HG03097 (cell line): Measurements from ENCODE around the gene SEL1L2.

ENCODE experiments used
- ATAC-seq: cut with Tn5 transposase; IDR thresholded peaks from one replicate; pipeline ENCODE4 v1.9.1; 2021; ENCODE audit not compliant: unreplicated experiment, low FRiP score

SEL1L2 gene

DNA sequence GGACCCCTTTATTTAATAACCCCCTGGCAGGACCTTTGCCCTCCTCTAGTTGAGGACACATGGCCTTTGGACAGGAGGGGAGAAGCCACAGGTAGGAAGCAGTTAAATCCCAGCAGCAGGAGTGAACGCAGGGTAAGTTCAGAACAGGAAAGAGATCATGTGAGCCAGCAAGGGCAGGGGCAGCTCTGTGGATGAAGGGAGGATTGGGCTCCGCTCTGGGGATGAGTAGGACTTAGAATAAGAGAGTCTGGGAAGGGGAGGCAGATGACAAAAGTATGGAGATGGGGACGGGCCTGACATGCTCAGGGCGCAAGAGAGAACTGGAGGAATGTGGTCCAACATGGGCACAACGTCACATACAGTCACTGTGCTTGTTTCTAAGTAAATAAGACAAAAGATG lies 116.6 kb downstream of the SEL1L2 start:
- ATAC-seq = no peak

DNA sequence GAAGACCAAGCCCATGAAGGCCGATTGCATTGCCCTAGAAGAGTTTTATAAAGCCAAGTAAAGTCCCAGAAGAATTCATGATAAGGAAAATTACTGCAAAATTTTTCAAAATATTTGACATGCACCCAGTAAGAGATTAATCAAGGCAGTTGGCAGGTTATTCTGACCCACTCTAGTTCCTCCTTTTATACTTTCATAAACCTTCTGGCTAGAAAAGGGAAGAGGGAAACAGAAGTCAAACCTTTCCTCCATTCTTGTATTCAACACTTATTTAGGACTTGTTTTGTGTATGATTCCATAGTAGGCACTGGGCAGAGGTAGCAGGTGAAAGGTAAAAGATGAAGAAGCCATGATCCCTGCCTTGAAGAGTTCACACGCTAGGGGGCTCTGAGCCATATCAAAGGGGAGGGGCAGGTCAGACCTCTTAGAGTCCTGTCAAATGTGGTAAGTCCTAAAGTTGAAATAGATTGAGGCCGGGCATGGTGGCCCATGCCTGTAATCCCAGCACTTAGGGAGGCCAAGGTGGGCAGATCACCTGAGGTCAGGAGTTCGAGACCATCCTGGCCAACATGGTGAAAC lies 120.2 kb downstream of the SEL1L2 start:
- ATAC-seq = no peak

DNA sequence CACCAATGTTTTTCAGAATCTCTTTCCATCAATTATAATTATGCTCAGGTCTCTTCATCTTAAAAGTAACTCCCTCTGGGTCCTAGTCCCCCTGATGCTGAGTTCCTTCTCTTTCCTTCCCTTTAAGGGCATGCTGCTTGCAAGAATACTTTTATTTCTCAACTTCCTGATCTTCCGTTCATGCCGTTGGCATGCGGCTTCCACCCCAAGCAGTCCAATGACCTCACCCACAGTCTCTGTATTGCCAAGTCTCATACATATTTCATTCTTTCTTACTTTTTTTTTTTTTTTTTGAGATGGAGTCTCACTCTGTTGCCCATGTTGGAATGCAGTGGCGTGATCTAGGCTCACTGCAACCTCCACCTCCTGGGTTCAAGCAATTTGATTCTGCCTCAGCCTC lies 122.1 kb downstream of the SEL1L2 start:
- no peak for ATAC-seq

DNA sequence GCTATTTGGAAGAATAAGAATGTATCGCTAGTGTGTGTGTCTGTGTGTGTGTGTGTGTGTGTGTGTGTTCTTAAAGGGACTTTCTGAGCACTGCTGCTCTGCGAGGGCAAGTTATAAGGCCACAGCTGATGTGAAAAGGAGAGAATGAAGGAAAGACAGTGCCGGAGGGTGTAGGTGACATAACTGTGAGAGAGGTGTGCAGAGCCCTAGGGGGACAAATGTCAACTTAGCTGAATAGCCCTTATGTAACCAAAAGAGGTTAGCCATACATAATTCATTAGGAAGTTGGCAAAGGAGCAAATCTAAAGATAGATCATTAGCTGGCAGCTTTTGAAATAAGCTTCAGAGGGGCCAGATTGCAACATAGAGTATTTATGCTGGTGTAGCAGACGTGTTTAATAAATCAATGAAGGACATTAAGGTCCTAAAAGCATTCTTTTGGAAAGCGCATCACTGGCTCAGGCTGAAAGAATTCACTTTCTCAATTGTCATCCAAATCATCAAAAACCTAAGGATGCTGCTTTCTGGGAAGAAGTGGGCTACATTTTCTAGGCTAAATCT lies 124.5 kb downstream of the SEL1L2 start:
- no peak for ATAC-seq

DNA sequence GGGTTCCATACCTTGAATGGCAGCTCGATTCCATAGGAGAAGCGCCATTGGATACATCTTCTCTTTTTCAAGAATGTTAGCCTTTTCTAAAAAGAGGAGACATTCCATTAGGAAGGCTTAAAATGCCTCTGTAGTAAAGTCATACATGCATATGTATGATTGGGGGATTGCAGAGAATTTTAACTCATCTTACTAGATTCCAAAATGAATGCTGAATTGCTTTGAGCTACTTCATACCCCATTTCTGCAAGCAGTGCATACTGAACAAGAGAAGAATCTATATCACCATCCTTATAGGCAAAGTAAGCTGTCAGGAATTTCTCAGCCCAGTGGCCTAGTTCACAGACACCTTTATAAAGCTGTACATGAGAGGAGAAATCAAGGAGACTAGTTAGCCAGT lies 125.3 kb downstream of the SEL1L2 start:
- no peak for ATAC-seq

DNA sequence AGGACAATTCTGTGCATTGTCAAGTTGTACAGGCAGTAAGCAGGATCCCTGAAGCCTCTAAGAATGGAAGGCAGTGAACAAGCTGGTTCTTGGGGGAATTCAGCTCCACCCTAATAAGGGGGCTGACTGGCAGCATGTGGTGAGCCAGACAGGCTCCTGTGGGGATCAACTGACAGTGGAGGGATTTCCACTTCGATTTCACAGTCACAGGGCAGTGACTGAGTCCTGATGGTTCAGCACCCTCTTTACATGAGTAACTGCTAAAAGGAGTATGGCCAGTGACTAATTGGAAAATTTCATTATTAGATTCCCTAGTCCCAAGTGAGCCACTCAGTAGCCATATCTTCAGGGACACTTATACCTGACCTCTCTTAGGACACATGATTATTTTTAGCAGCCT lies 127.2 kb downstream of the SEL1L2 start:
- no peak for ATAC-seq

DNA sequence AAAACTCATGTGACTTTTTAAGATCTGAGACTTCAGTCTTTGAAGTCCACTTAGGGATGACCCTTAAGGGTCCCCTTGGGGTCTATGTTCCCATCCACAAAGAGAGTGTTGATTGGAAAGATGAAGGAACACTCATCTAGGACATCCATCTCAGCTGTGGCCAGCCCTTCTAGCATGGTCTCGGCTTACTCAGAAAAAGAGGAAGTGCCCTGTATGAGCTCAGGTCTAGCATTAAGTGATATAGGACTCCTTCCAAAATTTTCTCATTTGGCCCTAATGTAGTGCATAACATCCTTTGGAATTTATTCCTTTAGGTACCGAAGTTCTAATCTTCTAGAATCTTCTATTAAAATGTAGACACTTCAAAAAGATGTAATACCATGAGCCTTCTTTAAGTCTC lies 128.2 kb downstream of the SEL1L2 start:
- ATAC-seq = no peak

DNA sequence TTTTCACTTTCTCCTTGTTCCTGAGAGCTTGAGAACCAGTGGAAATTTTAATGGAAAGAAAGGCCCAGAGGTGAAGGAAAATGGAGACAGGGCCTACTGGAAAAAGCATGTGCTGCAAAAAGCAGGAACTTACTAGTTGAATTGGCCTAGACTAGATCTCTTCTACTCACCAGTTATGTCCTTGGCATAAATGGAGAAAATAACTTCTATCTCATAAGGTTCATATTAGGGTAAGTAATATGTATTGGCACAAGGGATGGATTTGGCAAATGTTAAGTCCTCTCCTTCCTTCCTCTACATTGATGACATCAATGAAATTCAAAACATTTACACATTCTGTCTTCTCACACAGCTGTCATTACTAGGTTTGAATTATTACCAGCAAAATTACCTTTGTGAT lies 131.5 kb downstream of the SEL1L2 start:
- no peak for ATAC-seq

DNA sequence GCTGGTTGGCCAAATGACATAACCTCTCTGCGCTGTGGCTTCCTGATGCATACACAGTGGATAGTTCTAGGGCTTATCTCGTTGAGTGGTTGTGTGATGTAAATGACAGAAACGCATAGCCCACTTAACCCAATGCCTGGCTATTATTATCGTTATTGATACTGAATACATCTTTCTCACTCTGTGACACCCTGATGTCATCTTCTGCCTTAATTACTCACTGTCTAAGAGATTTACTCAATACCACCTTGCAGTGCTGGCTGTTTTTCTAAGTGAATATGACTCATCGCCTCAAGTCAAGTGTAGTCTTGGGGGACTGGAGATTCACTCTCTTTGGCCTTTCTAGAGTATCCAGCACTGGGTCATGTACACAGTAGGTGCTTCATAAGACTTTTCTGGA lies 132.0 kb downstream of the SEL1L2 start:
- ATAC-seq = no peak

DNA sequence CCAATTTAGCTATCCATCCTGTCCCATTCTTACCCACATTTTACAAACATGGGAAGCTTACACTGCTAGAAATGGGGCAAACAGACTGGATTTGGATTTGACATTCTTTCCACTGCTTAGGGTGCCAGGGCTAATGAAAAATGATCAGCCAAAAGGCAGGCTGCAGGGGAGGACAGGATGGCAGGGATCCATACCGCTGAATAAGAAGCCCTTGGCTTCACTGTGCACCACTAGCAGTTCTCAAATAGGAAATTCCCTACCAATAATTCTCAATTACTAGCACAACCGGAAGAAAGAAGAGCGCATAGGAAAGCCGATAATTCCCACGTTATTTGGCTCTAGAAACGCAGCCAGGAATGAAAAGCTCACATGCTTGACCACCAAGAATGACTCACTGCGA lies 132.5 kb downstream of the SEL1L2 start:
- ATAC-seq = no peak

DNA sequence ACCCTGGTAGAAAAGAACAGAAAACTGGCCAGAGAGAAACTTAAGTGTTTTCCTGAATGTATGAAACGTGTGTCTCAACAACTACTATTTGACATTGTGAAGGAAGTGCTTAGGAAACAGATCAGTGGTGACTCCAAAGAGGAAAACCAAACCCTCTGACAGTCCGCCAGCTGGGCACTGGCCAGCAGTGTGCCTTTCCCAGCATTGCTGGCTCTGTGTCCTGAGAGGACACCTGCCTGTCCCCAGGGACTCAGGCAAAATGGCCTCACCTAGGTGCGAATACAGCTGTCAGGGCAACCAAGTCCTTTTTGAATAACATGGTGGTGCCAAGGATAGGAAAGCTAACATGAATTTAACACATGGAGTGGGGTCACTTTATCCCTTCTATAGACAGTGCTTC lies 133.1 kb downstream of the SEL1L2 start:
- ATAC-seq = no peak

DNA sequence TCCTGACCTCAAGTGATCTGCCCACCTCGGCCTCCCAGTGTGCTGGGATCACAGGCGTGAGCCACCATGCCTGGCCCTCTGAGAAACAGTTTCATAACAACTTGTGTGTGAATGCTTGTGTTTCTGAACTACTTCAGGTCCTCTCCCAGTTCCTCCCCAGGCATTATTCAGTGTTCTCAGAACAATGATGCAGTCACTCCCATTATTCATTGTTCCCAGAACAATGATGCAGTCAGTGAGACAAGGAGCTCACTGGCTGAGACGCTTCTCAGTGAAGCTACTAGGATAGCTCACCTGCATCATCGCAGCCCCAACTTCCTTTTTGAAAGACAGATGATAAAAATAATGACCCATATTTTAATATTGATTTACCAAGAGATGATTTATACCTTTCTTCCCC lies 134.1 kb downstream of the SEL1L2 start:
- no peak for ATAC-seq

DNA sequence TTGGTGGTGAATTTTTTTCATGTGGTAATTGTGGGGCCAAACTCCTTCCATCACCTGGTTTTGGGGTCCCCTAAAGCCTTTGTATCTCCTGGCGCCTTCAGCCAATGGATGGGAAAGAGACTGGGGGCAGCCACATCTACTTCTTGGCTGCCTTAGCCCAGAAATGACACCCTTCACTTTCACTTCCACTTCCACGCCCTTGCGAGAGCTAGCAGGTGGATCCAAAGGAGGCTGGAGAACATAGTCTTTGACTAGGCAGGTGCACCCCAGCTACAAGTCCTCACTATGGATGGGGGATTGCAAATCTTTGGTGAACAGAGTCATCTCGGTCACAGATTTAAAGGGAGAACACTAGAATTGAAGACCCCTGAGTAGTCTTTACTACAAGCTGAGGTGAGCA lies 134.8 kb downstream of the SEL1L2 start:
- no peak for ATAC-seq

DNA sequence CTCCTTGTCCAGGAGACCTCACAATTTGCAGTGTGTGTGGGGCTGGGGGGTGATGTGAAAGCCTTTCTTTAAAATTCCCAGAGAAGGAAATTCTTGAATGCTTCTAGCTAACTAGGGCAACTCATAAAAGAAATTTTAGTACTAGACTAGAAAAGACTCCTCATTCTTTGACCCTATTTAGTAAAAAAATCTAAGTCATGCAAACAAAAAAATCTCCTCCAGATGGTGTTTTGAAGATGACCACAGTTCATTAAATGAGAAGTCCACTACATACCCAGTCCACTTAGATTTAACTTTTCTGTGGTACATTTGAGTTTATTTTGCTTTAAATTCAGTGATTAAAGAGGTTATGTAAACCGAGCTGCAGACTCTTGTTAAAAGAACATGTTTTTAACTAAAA lies 138.1 kb downstream of the SEL1L2 start:
- ATAC-seq = no peak

DNA sequence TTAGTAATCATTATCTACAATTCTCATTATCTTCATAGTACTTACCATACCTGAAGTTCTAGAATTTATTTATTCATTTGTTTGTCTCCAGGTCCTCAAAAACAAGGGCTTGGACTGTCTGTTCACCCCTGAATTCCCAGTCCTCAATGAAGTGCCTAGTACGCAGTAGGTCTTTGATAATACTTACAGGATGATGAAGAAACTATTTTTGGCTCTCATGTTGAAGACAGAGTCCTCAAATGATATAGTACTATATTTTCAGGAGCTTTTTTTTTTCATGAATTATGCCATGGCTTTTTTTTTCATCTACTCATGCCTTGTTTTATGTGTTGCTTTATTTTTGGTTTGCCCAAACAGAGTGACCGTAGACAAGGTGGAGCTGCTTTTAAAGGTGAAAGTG lies 139.1 kb downstream of the SEL1L2 start:
- ATAC-seq = no peak

DNA sequence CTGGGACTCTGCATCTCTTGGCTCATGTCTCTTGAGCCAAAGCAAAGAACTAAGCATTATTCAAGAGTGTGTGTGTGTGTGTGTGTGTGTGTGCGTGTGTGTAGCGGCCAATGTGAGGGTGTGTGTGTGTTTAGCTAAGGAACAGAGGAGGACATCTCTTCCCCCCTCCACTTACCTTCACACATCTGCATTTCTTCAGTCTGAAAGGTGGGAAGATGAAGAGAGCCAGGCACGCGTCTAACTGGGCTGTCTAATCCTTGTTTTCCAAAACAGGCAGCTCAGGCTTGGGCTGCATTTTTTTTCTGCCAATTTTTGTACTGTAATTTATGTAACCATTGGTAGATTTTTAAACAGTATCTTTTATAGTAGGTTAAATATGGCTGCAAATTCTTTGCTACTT lies 146.1 kb downstream of the SEL1L2 start:
- no peak for ATAC-seq

DNA sequence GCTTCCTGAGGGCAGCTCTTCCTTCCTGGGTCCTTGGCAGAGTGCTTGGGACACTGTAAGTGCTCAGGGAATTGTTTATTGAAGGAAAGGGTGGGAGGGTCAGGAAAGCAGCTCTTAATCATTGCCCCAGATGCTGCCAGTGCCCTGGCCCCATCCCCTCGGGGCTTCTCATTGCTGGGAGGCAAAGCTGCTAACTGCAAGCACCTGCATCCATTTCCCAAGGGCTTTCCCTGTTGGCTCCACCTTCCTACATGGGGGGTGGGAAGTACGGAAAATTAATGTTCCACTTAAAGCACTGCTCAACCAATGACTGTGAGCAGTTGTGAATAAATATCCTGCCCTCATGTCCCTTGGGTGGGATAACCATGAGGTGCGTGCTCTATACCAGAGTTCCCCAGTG lies 149.2 kb downstream of the SEL1L2 start:
- ATAC-seq = no peak

DNA sequence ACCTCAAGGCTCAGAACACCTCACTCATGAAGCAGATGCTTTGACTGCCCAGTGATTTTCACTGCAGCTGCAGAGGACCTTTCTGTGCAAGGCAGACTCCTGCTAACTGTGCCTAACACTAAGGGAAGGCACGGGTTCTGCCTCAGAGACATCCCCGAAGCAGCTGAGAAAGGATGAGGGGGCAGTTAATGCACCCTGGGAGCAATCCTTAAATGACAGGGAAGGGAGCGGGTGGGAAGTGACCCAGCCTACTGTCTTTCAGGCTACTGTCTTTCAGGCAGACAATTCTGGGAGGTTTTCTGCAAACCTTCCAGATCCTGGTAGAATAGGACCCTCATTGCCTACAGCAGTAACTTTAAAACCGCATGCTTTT lies 150.3 kb downstream of the SEL1L2 start:
- ATAC-seq = no peak

DNA sequence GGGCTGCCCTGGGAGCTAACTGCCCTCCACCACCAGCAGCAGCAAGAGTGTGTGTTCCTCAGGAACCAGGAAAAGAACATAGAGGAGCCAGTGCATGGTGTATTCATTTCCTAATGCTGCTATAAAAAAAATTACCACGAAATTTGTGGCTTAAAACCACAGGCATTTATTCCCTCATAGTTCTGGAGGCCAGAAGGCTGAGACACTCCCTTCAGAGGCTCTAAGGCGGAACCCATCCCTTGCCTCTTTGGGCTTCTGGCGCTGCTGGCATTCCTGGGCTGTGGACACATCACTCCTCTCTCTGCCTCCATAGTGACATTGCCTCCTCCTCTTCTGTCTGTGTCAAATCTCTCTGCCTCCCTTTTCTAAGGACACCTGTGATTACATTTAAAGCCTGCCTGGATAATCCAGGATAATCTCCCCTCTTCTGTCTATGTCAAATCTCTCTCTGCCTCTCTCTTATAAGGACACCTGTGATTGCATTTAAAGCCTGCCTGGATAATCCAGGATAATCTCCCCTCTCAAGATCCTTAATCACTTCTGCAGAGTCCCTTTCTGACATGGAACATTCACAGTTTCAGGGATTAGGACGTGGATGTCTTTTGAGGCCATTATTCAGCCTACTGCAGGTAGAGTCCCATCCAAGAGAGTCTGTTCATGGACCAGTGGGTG lies 150.9 kb downstream of the SEL1L2 start:
- no peak for ATAC-seq

DNA sequence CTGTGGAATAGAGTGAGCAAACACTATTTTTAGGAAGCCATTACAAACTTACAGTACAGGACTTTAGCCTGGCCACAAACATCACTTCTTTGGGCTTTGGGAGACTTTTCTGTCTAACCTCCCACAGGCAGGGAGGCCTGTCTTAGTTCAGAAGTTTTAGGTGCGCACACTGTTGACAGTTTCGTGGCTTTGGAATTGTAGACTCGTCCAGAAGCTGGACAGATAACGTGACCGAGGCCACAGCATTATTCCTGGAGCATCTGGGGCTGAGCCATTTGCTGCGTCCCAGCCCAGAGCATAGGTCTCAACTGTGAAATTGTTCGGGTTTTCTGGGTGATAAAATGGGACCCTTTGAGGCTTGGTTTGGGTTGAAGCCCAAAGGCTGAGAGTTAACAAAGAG lies 151.8 kb downstream of the SEL1L2 start:
- ATAC-seq = no peak

DNA sequence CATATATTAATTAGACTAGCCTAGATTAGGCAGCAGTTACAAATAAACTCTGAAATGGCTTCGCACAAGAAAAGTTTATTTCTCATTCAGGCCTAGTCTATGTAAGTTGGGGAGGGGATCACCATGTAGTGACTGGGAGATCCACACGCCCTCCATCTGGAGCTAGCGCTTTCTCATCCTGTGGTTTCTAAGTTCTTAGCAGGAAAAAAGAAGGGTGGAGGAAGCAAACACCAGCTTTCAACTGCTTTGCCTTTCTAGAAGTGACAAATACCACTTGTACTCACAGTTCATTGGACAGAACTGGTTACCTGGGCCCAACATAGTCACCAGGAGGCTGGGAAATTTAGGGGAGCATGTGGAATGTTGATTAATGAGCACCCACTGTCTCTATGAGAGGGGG lies 158.9 kb downstream of the SEL1L2 start:
- no peak for ATAC-seq

DNA sequence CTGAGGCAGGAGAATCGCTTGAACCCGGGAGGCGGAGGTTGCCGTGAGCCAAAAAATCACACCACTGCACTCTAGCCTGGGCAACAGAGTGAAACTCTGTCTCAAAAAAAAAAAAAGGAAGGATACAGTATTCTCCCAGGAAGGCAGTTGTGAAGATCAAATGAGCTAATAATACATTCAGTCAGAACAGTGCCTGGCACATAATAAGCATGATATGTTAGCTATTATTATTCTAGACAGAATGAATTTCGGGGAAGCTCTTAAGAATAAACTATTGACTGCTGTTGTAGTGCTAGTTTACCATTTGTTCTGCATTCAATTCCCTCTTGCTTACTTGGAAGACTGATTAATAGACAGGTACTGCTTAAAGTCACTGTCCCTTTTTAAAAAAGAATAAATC lies 164.9 kb downstream of the SEL1L2 start:
- ATAC-seq = no peak

DNA sequence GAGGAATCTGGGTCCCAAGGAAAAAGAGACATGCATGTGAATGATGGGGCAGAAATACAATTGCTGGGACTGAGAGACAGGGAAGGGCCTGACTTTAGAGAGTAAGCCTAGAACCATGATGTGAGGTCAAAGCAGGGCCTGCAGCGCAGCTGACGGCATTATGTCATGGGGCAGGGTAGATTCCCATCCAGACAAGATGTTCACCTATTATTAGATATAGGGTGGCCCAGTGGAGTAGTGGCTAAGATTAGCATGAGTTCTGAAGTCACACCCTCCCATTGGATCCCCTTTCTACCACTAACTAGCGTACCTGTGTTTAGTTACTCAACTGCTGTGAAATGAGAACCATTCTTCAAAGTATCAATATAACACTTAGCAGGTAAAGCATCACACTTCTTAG lies 166.0 kb downstream of the SEL1L2 start:
- no peak for ATAC-seq
